Suprapubic skin (tissue), 4 donors: ENCODE results near the gene GGACT. TPM values are rescaled to one million over a fixed set of nuclear protein-coding genes. Genes with fewer than 3 reads are reported as not detected.

Experiments used
- DNase-seq, 2 donors: peaks; one replicate each; pipeline ENCODE4 v3.0.0-alpha.2; 2019; ENCODE audit warnings: low spot score in 2 of 2
- H3K27ac ChIP-seq: fragments of 200-600 bp; sonication (generic); one replicate; pipeline ENCODE4 v1.5.1; 2019
- H3K27me3 ChIP-seq: fragments of 200-600 bp; sonication (generic); one replicate; pipeline ENCODE4 v1.5.1; 2019
- H3K36me3 ChIP-seq: fragments of 200-600 bp; sonication (generic); one replicate; pipeline ENCODE4 v1.5.1; 2019
- H3K4me1 ChIP-seq: fragments of 200-600 bp; sonication (generic); one replicate; pipeline ENCODE4 v1.5.1; 2019
- H3K4me3 ChIP-seq: fragments of 200-600 bp; sonication (generic); one replicate; pipeline ENCODE4 v1.5.1; 2019; ENCODE audit warnings: mild to moderate bottlenecking
- H3K9me3 ChIP-seq: fragments of 200-600 bp; sonication (generic); one replicate; pipeline ENCODE4 v1.5.1; 2019
- CTCF ChIP-seq, 2 donors: fragments of 200-600 bp in 1 of 2; fragments of 450-650 bp in 1 of 2; sonication (generic) in 1 of 2; IDR thresholded peaks; one replicate each; pipeline ENCODE4 v1.5.1; 2016 to 2019; ENCODE audit warnings: antibody characterized with exemption in 2 of 2, mild to moderate bottlenecking in 1 of 2, moderate library complexity in 1 of 2
- EP300 ChIP-seq: sonication (generic); formaldehyde crosslinking; IDR thresholded peaks from one replicate; pipeline ENCODE4 v1.6.1; 2017; ENCODE audit warnings: antibody characterized with exemption
- POLR2A ChIP-seq, 2 donors: fragments of 450-650 bp; IDR thresholded peaks; one replicate each; pipeline ENCODE4 v1.6.1; 2017; ENCODE audit warnings: antibody characterized with exemption in 2 of 2, mild to moderate bottlenecking in 2 of 2, moderate library complexity in 2 of 2
- POLR2AphosphoS5 ChIP-seq, 3 donors: sonication (generic); formaldehyde crosslinking; IDR thresholded peaks; one replicate each; pipeline ENCODE4 v1.6.1; 2017; ENCODE audit warnings: antibody characterized with exemption in 3 of 3
- WGBS: methylation state at CpG from one replicate; pipeline ENCODE4 v1.1.5; 2018; 5-methylcytosine and 5-hydroxymethylcytosine counted together
- total RNA-seq, 4 donors: library from RNA; depleted of rRNA; stranded (reverse); fragments of >200 nt; gene quantifications; one replicate each; pipeline ENCODE4 v1.1.0, GENCODE V29; 2016

Gene GGACT
- total RNA-seq, 4 donors from 2014 or later = 1.5 to 4.2 (median 3.6) TPM

DNA sequence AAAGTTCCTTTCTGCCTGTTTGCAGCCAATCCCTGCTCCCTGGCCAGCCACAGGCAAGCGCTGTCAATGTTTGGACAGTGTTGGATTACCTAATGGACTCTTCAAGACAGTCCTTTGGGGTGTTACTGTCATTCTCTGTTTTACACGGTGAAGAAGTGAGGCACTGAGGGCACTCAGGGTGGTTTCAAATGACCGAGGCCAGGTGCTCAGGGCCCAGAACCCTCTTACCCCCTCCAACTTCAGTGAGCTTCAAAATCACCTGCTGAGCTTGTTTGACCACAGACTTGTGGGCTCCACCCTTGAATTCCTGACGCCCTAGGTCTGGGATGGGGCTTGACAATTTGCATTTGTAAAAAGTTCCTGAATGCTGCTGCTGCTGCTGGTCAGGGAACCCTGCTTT lies 97.9 kb downstream of the GGACT start:
- DNase-seq = no peak
- H3K27ac ChIP-seq = no peak overlapping the region

GRCh38 chr13:100485265-100485664 lies 103.3 kb downstream of the GGACT start:
- TF ChIP-seq POLR2AphosphoS5 (IDR thresholded peaks at IDR 0.05) (no peak), POLR2A (IDR thresholded peaks at IDR 0.05) (no peak), EP300 (no peak), CTCF (IDR thresholded peaks at IDR 0.05) (no peak)
- 94% methylated on average over 2 of the region's 2 CpGs for WGBS

More for the DNA sequence above, 97.9 kb downstream of the GGACT start:
- Histone ChIP-seq H3K27me3 (no peaks in the 10 kb centered on the region), H3K9me3 (no peaks in the 10 kb centered on the region), H3K36me3 (no peaks in the 10 kb centered on the region), H3K4me3 (no peak overlapping the region), H3K4me1 (peaks cover 7% of the 10 kb centered on the region)
- TF ChIP-seq POLR2A (IDR thresholded peaks at IDR 0.05) = no peak
- TF ChIP-seq POLR2AphosphoS5 (IDR thresholded peaks at IDR 0.05) = no peak
- no peak for TF ChIP-seq EP300
- no peak for TF ChIP-seq CTCF (IDR thresholded peaks at IDR 0.05)
- WGBS = 59% methylated on average over 4 of the region's 4 CpGs

GRCh38 chr13:100484702-100485101 lies 103.9 kb downstream of the GGACT start:
- no peaks in the 10 kb centered on the region for H3K27me3 ChIP-seq
- H3K27ac ChIP-seq = no peak overlapping the region
- no peak for DNase-seq
- H3K9me3 ChIP-seq = no peaks in the 10 kb centered on the region
- no peaks in the 10 kb centered on the region for H3K4me1 ChIP-seq
- H3K36me3 ChIP-seq = no peaks in the 10 kb centered on the region
- 63% methylated on average over 3 of the region's 3 CpGs for WGBS
- no peak for TF ChIP-seq EP300
- TF ChIP-seq POLR2A (IDR thresholded peaks at IDR 0.05) = no peak
- no peak for TF ChIP-seq POLR2AphosphoS5 (IDR thresholded peaks at IDR 0.05)
- TF ChIP-seq CTCF (IDR thresholded peaks at IDR 0.05) = no peak
- H3K4me3 ChIP-seq = no peak overlapping the region

More at GRCh38 chr13:100485265-100485664, 103.3 kb downstream of the GGACT start:
- no peak overlapping the region for H3K4me3 ChIP-seq
- DNase-seq = no peak
- no peaks in the 10 kb centered on the region for H3K4me1 ChIP-seq
- no peaks in the 10 kb centered on the region for H3K27me3 ChIP-seq
- H3K9me3 ChIP-seq = no peaks in the 10 kb centered on the region
- no peaks in the 10 kb centered on the region for H3K36me3 ChIP-seq
- no peak overlapping the region for H3K27ac ChIP-seq

DNA sequence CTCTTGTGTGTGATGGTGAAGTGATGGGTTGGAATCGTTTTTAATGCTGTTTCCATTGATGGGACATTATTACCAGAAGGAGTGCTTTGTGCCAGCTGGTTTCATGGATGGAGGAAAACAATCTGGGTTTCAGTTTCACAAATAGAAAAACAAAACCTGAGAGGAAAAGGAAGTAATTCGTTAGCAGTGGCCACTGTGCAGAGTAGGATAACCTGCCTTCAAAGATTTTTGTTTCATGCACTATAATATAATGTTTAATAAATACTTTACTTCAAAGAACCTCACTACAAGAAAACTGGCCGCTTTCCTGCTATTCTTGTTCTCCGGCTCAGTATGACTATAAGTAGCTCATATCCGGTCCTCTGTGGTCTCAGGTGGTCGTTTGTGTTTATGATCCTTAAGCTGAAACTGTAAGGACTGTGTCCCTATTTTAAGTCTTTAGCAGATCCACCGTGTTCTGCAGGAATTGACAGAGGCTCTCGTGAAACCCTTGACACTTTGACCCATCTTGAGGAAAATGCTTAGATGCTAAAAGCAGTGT lies 104.7 kb downstream of the GGACT start:
- WGBS = 67% methylated on average over 8 of the region's 8 CpGs
- no peak overlapping the region for H3K27ac ChIP-seq
- TF ChIP-seq CTCF (IDR thresholded peaks at IDR 0.05) (no peak), POLR2AphosphoS5 (IDR thresholded peaks at IDR 0.05) (no peak), POLR2A (IDR thresholded peaks at IDR 0.05) (no peak), EP300 (no peak)

GRCh38 chr13:100483139-100483538 lies 105.5 kb downstream of the GGACT start:
- no peaks in the 10 kb centered on the region for H3K4me1 ChIP-seq
- no peak overlapping the region for H3K4me3 ChIP-seq
- no peaks in the 10 kb centered on the region for H3K27me3 ChIP-seq
- H3K9me3 ChIP-seq = no peaks in the 10 kb centered on the region
- H3K36me3 ChIP-seq = no peaks in the 10 kb centered on the region
- DNase-seq = no peak
- no peak overlapping the region for H3K27ac ChIP-seq
- TF ChIP-seq EP300 (no peak), CTCF (IDR thresholded peaks at IDR 0.05) (no peak), POLR2A (IDR thresholded peaks at IDR 0.05) (no peak), POLR2AphosphoS5 (IDR thresholded peaks at IDR 0.05) (no peak)
- 84% methylated on average over 6 of the region's 6 CpGs for WGBS

More for the DNA sequence above, 104.7 kb downstream of the GGACT start:
- no peak for DNase-seq
- Histone ChIP-seq H3K27me3 (no peaks in the 10 kb centered on the region), H3K4me1 (no peaks in the 10 kb centered on the region), H3K36me3 (no peaks in the 10 kb centered on the region), H3K9me3 (no peaks in the 10 kb centered on the region), H3K4me3 (no peak overlapping the region)
